IPS-15b (cell line): Measurements from ENCODE around the gene MRPL9.
"Not testable (repeated sequence)": the region's sequence is repeated elsewhere in the genome, so short reads cannot be mapped to it uniquely, and the experiment has no call there.

Experiments
- H3K27me3 ChIP-seq: one replicate; pipeline ENCODE4 v1.6.1; 2013; ENCODE audit warnings: low read length; ENCODE audit not compliant: control insufficient read depth, insufficient read depth
- H3K36me3 ChIP-seq: one replicate; pipeline ENCODE4 v1.6.1; 2013; ENCODE audit warnings: low read length; ENCODE audit not compliant: control insufficient read depth, insufficient read depth
- H3K4me1 ChIP-seq: one replicate; pipeline ENCODE4 v1.6.1; 2013; ENCODE audit warnings: mild to moderate bottlenecking, low read length; ENCODE audit not compliant: control insufficient read depth, insufficient read depth
- H3K4me3 ChIP-seq: one replicate; pipeline ENCODE4 v1.5.1; 2013; ENCODE audit warnings: low read depth, low read length
- H3K9ac ChIP-seq: one replicate; pipeline ENCODE4 v1.6.1; 2013; ENCODE audit warnings: low read depth, mild to moderate bottlenecking, low read length
- H3K9me3 ChIP-seq: one replicate; pipeline ENCODE4 v1.6.1; 2013; ENCODE audit warnings: mild to moderate bottlenecking, low read length; ENCODE audit not compliant: control insufficient read depth, insufficient read depth

The MRPL9 gene

DNA sequence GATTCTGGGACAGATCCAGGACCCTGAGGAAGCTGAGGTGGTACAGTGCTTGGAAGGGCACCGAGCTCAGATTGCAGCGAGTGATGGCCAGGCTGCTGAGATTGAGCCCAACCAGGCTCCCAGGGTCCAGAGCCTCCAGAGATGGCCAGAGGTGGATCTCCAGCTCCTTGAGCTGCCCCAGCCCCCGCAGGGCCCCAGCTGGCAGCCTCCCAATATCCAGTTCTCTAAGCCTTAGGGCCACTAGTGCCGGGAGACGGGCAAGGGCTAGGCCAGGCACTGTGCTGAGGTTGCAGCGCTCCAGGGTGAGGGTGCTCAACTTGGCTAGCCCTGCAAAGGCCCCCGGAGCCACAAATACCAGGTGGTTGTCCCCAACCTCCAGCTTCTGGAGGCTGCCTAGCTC lies 38.5 kb upstream of the MRPL9 start:
- H3K4me1 ChIP-seq, result peaks cover 5% of the 10 kb centered on the region
- H3K4me3 ChIP-seq, result no peak overlapping the region
- no peaks in the 10 kb centered on the region for H3K27me3 ChIP-seq
- H3K36me3 ChIP-seq, result no peaks in the 10 kb centered on the region
- no peaks in the 10 kb centered on the region for H3K9me3 ChIP-seq
- H3K9ac ChIP-seq, result no peak overlapping the region

DNA sequence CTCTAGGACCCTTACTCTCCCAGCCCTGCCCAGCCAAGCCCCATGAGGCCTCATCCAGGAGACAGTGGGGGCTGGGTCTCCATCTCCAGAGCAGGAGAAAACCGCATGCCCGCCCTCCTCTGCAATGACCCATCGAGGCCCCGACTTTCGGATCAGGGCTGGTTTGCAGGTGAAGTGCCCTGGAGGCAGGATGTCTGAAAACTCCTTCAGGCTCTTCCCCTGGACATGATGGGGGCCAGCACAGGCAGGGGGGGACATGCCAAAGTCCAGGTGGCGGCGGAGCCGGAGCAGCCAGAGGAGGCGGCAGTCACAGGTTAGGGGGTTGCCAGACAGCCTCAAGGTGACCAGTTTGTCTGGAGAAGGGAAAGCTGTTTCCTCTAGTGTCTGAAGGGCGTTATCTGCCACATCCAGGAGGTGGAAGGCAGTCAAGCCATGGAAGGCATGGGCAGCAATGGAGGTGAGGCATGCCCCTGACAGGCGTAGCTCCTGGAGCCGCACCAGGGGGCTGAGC lies 38.1 kb upstream of the MRPL9 start:
- H3K4me3 ChIP-seq, result no peak overlapping the region
- H3K9ac ChIP-seq, result peak overlapping the region; percentile 47
- H3K9me3 ChIP-seq, result no peaks in the 10 kb centered on the region
- no peaks in the 10 kb centered on the region for H3K27me3 ChIP-seq
- no peaks in the 10 kb centered on the region for H3K36me3 ChIP-seq
- H3K4me1 ChIP-seq, result peaks cover 5% of the 10 kb centered on the region

DNA sequence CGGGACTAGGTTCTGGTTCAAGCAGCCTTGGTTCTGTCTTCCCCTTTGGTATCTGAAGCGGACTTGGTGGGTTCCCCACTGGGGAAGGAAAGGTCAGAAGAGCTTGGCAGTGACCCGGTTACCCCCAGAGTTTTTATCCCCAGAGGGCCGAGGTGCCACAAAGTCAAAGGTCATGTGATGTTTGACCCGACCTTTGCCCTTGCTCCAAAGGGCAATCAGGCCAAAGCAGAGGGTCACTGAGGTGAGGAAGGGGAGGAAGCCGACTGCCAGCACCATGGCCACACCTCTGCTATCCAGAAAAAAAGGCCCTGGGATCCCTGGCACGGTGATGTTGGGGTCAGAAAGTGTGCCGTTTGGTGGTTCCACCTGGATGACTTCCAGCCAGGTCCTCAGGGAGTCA lies 37.5 kb upstream of the MRPL9 start:
- no peak overlapping the region for H3K4me3 ChIP-seq
- no peaks in the 10 kb centered on the region for H3K27me3 ChIP-seq
- H3K4me1 ChIP-seq, result peaks cover 5% of the 10 kb centered on the region
- H3K9ac ChIP-seq, result no peak overlapping the region
- no peaks in the 10 kb centered on the region for H3K9me3 ChIP-seq
- H3K36me3 ChIP-seq, result no peaks in the 10 kb centered on the region

DNA sequence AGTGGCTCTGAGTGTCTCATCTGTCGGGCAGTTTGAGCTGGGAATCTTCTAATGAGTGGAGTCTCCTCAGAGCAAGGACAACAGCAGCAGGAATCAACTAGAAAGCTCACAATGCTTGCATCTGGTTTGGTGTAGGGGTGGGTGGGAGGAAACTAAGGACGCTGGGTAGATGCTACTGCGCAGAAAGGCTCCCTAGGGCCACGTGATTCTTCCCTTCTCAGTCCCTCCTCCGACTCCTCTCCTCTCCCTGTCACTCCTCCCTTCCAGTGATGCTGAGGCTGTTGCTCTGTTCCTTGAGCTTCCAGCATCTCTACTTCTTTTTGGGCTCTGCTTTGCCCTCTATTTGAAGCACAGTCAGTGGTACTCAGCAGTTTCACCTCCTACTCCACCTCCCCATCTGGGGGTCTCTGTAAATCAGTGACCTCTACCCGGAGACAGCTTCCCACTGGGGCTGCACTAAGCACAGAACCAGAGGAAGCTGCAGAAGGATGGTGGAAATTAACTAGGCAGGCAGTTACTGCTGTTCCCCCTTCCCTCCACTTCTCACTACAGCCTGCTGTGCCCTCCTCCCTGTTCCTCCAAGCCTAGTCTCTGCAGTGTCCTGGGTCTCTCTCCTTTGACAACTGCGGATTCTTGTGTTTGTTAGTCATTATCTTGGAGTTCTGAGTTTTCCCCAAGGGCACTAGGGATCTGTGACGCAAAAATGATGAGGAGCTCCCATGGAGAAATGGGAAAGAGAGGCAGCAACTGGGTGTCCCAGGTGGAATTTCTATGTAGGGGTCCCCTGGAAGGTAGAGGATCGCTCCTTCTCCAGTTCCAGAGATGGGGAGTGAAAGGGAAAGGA lies 36.1 kb upstream of the MRPL9 start:
- Histone ChIP-seq H3K27me3 (no peaks in the 10 kb centered on the region), H3K9ac (no peak overlapping the region), H3K9me3 (no peaks in the 10 kb centered on the region), H3K4me3 (no peak overlapping the region), H3K4me1 (peaks cover 5% of the 10 kb centered on the region), H3K36me3 (no peaks in the 10 kb centered on the region)

DNA sequence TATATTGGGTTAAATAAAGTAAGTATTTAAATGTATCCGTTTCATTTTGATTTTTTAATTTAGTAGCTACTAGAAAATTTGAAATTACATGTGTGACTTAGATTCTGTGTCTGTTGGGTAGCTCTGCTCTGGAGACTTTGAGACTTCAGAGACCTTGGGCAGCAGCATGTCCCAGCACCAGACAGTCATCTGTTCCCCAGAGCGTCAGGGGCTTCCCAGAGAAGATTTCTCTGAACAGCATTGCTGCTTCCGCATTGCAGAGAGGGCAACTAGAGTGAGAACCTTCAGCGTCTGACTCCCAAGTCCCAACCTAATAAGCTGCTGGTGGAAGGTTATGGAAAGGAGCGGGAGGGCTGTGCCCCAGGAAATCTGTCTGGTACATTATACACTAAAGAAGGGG lies 35.3 kb upstream of the MRPL9 start:
- H3K27me3 ChIP-seq, result no peaks in the 10 kb centered on the region
- H3K4me1 ChIP-seq, result peaks cover 5% of the 10 kb centered on the region
- no peaks in the 10 kb centered on the region for H3K9me3 ChIP-seq
- no peak overlapping the region for H3K9ac ChIP-seq
- H3K4me3 ChIP-seq, result no peak overlapping the region
- no peaks in the 10 kb centered on the region for H3K36me3 ChIP-seq

DNA sequence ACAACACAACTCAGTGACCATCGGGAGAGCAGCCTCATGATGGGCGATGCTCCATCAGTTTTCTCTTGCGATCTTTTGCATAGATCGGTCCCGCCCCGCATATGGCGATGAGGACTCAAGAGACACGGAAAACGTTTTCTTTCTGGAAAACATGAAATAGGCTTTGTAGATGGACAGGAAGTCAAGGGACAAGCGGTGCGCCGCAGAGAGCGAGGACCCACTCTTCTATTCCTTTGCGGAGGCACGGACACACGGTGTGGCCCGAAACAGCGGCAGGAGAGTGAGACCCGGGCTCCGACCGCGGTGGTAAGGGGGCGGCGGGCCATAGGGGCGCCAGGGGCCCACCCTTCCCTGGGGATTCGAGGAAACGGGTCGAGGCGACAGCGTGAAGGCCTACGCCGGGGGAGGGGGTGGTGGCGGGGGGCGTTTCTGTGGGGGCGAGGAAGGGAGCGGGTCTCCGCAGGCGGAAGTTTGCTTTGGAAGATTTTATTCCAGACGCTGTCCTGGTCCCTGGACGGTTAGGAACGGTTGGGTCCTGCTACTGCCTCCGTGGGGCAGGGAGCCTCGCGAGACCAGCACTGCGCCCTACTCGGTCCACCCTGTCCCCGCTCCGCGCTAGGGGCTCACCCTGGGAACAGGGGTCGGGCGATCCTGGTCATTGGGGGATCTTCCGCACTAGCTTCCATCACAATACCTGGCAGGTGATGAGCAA lies 27.8 kb upstream of the MRPL9 start:
- Histone ChIP-seq H3K36me3 (no peaks in the 10 kb centered on the region), H3K4me3 (peak overlapping the region; percentile 88)

DNA sequence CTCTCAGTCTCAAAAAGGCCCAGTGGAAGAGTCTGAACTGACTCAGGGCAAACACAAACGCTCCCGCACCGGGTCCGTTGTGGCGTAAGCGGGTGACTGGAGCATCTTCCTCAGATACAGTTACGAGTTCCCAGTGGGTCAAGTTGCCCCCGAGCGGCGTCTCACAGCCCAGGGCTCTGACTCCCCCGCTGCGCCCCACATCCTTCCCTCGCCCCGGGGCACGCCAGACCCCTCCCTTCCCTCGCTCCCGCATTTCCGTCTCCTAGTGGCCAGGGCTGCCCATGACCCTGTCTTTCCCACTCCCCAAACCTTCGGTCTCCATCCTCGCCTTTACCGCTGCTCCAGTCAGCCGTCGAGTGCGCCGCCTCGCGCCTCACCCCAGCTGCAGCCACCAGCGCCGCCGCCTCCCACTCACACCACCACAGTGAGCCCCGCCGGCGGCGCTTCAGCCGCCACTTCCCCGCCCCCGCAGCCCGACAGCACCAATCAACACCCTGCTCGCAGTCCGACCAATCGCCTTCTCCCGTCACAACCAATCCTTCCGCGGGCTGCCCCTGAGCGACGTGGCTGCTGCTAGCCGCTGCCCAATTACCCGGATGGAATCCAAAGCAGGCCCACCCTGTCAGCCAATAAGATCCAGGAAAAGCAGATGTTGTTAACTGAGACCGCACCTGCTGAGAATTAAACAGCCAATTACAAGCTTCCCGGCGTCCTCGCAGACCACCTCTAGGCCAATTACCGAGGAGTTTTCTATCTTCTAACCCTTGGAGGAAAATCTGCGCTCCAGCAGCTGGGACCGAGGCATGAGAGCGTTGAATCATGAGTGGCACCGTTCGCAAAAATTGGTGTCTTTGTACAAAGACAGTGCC lies 27.0 kb upstream of the MRPL9 start, which contains the start of gene TDRKH:
Gene TDRKH, minus strand, starts transcription at position 430 of the 869 bp plus-strand sequence. CDS start 7,478 bp downstream, outside the sequence.
- Histone ChIP-seq H3K4me1 (peaks cover 9% of the 10 kb centered on the region), H3K9ac (no peak within 1 kb of the TSS), H3K27me3 (no peaks in the 10 kb centered on the region), H3K9me3 (no peaks in the 10 kb centered on the region), H3K4me3 (peak within 1 kb of the TSS; percentile 88), H3K36me3 (no peaks in the 10 kb centered on the region)

More for the DNA sequence above, 27.8 kb upstream of the MRPL9 start:
- Histone ChIP-seq H3K9ac (no peak overlapping the region), H3K9me3 (no peaks in the 10 kb centered on the region), H3K4me1 (peaks cover 9% of the 10 kb centered on the region), H3K27me3 (no peaks in the 10 kb centered on the region)

DNA sequence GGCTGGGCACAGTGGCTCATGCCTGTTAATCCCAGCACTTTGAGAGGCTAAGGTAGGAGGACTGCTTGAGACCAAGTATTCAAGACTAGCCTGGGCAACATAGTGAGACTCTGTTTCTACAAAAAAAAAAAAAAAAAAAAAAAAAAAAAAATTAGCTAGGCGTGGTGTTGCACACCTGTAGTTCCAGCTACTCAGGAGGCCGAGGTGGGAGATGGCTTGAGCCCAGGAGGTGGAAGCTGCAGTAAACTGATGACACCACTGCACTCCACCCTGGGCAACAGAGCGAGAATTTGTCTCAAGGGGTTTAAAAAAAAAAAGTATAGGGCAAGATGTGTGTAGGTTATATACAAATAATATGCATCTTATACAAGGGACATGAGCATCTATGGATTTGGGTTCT lies 24.4 kb upstream of the MRPL9 start:
- H3K9me3 ChIP-seq, result no peaks in the 10 kb centered on the region
- H3K36me3 ChIP-seq, result no peaks in the 10 kb centered on the region
- H3K4me3 ChIP-seq, result no peak overlapping the region
- no peak overlapping the region for H3K9ac ChIP-seq
- no peaks in the 10 kb centered on the region for H3K27me3 ChIP-seq
- peaks cover 9% of the 10 kb centered on the region for H3K4me1 ChIP-seq

DNA sequence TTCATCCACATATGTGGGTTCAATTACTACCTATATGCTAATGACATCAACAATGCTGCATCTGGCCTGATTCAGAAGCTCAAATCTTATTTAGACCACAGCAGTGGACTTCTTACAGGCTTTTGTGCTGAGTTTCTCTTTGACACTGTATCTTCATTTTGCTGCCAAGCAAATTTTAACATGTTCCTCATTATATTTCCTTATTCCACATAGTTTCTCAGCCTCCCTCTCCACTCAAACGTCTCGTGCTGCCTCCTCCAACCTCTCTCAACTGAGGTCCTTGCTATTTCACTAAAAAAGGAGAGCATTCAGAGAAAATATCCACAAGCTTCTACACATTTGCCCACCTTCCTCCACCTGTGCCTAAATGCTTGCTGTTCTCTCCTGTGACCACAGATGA lies 20.5 kb upstream of the MRPL9 start:
- Histone ChIP-seq H3K4me1 (no peaks in the 10 kb centered on the region), H3K4me3 (no peak overlapping the region), H3K27me3 (no peaks in the 10 kb centered on the region), H3K9ac (no peak overlapping the region), H3K9me3 (no peaks in the 10 kb centered on the region), H3K36me3 (no peaks in the 10 kb centered on the region)

DNA sequence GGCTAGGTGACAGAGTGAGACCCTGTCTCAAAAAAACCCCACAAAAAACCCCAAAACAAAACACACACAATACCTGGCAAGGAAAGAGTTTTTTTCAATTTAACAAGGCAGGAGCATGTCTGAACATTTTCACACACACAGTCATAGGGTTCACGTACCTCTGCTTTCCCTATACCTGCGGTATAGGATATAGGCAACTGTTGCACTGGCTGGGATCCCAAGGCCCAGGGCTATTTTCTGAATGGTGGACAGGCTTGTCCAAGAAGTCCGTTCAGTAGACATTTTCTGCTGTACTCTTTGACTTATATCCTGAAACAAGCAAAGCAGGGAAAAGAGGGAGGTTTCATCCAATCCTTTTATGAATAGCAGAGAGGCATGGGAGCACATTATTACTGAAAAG lies 19.4 kb upstream of the MRPL9 start:
- Histone ChIP-seq H3K36me3 (no peaks in the 10 kb centered on the region), H3K9ac (no peak overlapping the region), H3K4me3 (no peak overlapping the region), H3K27me3 (no peaks in the 10 kb centered on the region), H3K9me3 (no peaks in the 10 kb centered on the region), H3K4me1 (no peaks in the 10 kb centered on the region)

DNA sequence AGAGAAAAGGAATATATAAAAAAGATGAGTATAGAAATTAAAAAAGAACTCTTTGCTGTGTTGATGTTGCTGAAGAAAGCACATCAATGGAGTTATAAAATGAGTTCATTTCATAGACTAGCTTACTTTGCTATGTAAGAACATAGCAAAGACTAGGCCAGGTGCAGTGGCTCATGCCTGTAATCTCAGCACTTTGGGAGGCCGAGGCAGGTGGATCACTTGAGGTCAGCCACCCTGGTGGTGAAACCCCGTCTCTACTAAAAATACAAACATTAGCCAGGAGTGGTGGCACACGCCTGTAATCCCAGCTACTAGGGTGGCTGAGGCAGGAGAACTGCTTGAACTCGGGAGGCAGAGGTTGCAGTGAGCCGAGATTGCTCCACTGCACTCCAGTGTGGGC lies 18.7 kb upstream of the MRPL9 start:
- not testable (repeated sequence) for H3K4me3 ChIP-seq, H3K4me1 ChIP-seq, H3K9me3 ChIP-seq, H3K27me3 ChIP-seq, H3K9ac ChIP-seq, H3K36me3 ChIP-seq
